ENCODE data around the gene RBM20.

RBM20 gene

DNA sequence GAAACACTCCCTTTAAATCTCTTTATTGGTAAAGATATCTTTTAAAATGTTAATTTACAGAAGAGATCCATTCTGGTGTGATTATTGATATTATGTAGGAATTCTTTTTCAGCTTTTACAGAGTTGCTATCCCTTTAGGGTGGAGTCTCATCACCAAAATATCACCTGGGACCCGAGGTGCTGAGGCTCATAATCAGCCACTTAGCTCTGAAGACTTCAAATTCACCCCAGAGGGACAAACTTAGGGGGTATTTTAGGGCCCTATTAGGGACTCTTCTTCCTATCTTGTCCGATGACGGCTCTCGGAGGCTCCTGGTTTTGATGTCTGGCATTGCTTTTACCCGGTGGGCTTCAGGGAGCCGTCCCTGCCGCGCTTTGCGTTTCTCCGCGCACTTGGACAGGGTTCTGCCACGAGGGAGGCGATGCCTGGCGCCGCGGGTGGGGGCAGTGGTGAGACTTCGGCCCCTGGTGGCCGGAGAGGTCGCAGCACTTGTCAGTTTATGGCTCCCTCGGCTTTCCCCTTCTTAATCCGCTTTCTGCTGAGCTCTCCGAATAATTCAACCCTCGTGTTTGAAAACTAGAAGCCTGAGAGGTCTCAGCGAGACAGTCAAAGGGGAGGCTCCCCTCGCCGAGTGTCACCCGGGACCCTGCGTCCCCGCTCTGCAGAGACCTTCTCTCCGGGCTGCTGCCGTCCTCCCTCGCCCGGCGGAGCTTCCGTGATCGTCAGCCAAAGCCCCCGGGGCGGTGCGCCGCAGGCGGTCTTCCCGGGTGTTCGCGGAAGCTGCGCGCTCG is 27.8 kb downstream of the RBM20 start:
- DNase-seq = peak in 47 of 58 donors; percentile 4 to 68 (median 28)

DNA sequence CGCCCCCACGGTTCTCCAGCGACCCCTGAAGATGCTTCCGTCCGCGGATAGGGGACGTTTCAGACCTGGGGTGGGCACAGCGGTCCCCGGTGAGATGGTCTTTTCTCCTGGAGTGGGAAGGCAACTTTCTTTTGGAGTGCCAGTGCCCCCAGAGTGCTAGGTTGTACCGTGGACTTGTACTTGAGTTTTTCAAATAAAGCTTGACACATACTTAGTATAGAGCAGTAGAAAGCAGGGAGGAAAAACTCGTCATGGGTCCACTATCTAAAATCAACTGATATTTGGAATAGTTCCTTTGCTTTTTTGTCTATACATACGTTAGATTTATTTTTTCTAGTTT is 28.4 kb downstream of the RBM20 start:
- DNase-seq = no peak

DNA sequence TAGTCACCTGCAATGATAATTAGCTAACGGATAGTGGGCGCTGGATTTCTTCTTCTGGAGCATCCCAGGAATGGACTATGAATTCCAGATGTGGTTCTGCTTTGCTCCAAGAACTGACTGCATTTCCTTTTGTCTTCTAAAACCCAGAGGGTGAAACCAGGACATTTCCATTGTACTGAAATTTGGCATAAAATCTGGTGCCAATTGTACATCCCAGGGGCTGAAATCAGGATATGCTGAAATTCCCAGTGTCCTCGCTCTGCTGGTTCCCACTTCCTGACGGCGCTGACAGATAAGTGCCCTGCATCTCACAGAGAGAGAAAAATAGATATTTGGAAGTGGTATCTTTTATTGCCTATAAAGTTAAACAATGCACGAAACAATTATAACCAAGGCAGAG is 31.9 kb downstream of the RBM20 start:
- no peak for DNase-seq

DNA sequence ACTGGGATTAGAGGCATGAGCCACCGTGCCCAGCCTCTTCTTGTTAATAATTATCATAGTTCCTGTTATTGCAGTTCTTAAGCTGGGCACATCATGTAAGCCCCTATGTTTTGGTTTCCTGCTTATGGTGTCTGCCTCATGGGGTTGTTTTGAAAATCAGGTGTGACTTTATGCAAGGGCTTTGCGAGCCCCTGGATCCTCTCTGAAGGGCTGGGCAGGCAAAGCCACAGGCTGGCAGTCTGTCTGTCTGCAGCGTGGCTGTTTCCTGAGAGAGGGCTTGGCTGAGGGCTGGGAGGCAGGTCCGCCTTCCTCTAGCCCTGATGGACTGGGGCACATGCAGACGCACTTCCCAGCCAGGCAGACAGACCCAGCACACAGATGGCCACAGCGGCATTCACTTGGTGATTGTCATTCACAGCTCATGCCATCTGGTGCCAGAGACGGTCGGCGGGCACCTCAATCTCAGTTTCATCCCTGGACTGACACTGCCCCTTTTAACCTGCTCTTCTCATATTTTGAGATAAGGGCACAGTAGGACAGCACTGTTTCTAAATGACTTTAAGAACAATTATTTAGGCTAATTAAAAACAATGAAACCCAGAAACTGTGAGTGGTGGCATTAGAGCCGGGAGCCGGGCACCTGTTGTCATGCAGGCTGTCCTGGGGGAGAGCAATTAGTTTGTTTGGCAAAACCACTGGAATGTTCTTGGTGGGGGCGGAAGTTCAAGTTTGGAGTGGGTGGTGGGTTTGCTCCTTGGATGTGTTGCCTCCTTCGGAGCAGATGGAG is 35.5 kb downstream of the RBM20 start:
- peak in 1 of 58 donors; percentile 1 for DNase-seq

DNA sequence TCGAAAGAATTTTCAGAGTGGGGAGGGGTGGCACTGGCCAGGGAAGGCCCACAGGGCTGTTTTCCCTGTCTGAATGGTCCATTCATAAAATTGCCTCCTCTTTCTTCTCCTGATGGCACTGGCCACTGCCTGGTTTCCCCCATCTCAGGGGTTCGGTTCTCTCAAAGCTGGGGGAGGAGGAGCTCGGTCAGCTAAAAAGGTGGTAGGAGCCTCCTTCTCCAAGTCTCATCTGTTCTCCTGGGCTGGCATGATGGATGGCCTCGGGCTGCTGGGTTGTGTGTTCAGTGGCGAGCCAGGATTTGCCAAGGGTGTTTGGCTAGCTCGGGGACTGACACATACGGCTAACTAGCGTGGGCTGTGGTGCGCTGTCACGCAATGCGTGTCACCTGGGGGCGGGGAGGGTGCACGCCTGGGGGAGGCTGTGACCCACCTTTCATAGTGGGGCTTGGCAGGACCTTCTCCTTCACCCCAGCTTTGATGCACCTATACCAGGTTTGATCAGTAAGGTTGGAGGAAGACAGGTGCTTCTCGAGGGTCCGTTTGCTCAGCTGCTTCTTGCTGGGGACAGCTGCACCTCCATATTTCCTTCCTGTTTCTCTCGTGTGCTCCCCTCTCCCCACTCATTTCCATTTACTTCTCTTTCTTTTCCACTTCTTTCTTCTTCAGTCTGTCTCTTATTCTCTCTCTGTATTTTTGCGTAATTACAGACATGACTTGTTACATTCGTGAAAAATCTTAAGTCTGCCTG is 36.3 kb downstream of the RBM20 start:
- DNase-seq = no peak

DNA sequence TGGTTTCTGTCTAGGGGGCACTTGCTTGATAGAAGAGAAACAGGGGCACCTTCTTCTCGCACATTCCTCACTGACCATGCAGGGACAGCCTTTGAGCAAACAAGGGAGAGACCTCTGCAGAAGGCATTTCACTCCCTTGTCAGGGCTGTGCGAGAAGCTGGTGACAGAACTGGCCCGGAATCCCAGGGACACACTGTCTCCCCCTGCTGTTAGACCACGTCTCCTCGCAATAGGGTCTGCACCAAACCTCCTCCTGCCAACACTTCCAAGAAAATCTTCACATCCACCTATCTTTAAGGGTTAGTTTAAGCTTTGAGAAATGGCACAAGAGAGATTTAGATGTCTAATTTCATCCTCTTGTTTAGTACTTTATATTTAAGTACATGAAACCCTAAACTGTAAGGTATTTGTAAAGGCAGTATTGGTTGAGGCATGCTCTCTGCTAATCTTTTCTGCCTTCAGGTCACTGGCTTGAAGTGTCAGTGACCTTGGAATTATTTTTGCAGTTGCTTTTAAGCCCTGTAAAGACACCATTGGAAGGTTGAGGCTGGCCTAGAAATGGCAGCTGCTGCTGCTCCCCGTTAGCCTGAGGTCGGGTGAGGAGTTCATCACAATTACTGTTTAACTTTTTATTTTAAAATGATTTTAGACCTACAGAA is 37.0 kb downstream of the RBM20 start:
- peak in 9 of 58 donors; percentile 0 to 15 (median 3) for DNase-seq

DNA sequence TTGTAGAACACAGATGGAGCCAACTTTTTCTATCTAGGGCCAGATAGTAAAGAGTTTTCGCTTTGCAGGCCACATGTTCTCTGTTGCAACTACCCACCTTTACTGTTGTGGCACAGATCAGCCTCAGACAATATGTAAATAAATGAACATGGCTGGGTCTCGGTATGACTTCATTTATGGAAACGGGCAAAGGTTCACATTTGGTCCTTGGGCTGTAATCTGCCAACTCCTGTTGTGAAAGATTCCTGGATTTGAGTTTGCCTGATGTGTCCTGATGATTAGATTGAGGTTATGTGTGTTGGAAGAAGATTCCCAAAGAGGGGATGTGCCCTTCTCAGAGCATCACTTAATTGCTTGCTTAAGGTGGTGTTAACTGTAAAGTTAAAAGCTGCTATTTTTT is 38.2 kb downstream of the RBM20 start:
- no peak for DNase-seq

DNA sequence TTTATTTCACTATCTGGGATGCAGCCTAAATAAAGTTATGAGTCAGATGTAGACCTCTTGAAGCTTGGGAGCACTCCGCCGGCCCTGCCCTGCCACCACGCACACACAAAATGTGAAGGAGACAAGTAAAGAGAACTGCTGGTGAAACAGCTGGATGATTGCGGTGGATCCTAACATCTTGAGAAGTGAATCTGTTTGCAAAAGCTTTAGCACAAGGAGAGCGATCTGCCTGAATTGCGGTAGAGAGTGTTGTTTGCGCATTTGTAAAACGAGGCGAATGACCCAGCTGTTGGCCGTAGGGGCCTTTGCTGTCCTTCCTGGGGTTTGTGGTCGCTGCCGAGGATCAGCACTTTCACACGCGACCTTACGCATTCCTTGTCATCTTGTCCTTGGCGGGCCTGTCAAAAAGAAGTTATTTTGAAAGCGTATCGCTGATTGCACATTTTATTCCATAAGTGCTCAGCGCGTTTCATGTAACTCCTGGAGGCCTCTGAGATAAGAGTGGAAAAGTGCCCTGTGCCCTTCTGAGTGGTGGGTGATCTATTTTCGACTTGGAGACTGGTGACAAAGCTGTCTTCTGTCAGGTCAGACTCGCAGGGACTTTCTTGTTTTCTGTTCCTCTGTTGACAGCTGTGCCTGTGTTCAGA is 40.8 kb downstream of the RBM20 start:
- no peak for DNase-seq

DNA sequence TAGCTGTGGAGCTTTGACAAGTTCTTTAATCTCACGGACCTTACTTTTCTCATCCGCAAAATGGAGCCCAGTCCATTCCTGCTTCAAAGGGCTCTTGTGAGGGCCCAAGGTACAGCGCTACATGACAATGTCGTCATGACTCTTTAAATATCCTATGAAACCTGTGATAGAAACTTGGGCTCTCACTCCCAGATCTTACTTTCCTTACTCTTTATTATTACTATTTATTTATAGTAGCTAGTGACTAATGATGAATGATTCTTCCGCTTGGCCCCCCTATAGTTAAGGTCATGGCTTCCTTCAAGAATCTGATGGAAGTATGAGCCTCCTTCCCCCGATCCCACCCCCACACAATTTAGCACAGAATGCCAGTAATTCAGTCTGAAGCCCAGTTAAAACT is 41.9 kb downstream of the RBM20 start:
- DNase-seq = no peak

DNA sequence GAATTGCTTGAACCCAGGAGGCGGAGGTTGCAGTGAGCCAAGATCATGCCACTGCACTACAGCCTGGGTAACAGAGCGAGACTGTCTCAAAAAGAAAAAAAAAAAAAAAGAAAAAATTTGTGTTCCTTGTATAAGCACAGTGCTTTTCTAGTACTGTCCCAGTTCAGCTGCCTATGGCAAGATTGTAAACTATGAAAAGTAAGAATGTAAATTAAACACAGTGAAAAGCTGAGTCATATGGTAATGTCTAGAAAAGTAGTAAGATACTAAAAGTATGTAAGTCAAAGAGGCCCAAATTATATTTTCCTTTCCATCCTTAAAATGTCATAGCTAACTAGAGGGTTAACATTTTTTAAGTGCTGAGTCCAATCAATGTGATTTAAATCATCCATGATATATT is 42.8 kb downstream of the RBM20 start:
- no peak for DNase-seq

DNA sequence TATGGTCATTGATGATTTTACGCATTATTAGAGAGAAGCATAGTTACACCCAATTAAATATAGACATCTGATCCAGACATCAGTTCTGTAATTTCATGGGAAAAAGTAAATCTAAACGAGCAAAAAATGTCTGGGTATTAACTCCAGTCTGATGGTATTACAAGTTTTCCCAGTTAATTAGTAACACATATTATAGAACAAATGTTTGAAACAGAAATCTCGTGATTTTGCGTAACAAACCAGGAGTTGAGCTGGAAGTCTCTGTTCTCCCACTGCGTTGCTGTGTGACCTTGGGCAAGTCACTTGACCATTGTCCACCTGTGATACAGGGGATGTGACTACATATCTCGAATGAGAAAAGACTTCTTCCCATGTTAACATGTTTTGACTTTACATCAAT is 43.3 kb downstream of the RBM20 start:
- DNase-seq = no peak

DNA sequence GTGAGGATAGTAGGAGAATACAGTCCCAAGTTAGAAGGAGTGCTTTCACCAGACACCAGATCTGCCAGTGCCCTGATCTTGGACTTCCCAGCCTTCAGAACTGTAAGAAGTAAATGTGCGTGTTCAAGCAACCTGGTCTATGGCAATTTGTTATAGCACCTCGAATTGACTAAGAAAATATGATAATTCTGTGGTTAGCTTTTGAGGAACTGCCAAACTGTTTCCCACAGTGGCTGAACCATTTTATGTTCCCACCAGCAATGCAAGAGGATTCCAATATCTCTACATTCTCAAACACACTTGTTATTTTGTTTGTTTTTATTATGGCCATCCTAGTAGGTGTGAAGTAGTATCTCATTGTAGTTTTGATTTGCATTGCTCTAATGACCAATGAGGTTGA is 47.0 kb downstream of the RBM20 start:
- DNase-seq = no peak

DNA sequence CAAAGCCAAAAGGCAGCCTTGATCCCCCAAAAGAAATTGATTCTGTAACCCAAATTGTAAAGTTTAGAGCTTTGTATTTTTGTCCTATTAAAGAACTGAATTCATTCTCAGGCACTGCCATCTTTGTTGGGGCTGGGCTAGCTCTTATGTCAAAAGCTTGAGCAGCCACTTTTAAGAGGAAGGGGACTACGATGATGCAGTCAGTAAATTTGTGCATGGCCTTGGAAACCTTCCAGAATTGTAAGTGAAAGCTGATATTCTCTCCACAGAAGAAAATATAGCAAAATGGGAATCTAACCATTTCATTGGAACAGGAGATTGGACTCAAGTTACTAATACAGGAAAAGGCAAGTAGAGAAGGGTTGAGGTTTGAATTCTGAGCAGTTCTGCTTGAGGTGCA is 50.1 kb downstream of the RBM20 start:
- no peak for DNase-seq

DNA sequence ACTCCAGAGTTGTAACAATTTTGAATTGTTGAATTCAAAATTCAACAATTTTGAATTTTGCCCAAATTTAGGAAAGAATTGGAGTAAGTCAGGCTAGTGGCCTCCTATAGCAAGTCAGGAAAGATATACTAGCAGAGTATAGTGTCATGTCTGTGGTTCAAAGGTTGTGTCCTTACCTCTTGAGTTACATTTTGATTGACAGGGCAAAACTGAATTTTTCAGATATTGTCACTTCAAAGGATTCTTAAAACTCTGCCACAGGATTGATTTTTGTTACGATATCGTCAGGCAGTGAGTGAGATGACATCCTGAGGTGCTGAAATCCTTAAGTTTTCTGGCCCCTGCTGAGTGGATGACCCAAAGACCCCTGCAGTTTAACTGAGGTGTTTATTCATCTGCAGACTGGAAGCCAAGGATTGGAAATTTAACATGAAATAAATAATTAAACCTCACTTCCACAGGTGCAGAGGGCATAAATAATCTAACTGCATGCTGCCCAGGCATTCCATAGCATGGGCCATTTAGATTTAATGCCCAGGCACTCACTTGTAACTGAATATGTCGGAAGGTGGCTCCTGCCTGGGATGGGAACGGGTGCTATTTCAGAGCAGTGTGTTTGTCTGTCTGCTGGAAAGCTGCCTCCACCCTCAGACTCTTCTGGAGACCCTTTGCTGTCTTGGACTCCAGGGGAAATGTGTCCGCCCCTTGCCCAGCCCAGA is 50.8 kb downstream of the RBM20 start:
- no peak for DNase-seq

DNA sequence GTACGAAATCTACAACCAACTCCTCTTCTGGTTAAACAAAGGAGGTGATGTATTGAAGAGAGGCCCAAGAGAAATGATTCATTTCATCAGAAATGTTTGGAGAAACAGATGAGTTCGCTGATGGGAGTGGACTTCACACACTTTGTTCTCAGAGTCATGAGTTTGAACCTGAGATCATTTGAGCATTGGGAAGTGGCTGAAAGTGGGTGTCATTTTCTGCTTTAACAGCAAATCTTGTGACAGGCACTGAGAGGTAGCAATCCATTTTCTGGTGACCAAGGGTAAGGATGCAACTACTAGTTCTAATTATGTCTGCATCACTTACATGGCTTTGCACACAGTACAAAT is 51.4 kb downstream of the RBM20 start:
- no peak for DNase-seq

DNA sequence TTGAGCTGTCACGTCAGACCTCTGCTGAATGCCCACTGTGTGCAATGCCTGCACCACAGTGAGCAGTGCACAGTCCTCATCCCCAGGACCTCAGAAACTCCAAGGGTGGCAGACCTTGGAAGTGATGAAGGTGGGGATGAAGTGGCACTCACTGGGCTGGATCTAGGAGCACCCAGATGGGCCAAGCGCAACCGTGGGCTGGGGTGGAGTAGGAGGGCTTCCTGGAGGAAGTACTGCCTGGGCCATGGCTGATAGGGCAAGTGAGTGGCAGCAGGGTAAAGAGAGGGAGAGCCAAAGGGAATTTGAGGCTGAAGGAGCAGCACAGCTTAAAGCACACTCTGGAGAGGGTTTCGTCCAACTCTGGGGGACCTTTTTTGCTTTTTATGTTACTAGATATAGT is 52.3 kb downstream of the RBM20 start:
- no peak for DNase-seq

DNA sequence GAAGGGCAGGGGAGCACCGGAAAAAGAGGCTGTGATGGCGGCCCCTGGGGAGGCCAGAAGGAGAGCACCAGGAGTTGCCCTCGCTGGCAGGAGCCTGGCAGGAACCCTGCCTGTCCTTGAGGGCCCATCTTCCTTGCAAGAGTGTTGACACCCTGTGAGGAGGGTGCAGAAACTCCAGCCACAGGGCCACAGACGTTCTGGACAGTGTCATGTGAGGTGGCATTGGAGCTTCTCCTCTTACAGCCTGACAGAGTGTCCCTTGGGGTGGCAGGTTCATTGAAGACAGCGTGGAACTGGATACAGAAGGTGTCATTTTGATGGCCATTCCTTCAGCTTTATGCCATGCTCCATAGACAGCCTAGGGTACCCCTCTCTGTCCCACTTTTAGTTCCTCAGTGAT is 54.2 kb downstream of the RBM20 start:
- no peak for DNase-seq

DNA sequence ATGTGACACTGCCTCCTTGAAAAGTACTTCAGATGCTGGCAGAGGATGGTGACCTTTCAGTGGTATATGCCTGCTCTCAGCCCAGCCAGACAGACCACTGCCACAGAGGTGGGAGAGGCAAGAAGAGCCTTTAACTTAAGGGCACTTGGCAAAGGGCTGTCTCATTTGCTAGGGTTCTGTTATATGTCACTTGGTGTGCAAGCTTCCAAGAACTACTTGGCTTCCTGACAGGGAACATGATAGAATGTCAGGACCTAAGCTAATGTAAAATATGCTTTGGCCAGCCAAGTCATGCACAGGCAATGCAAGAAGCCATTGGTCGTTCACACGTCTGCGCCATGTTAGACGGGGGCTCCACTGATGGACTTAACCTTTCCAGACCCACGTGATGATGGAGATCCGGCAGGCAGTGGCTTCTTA is 54.7 kb downstream of the RBM20 start:
- DNase-seq = no peak

DNA sequence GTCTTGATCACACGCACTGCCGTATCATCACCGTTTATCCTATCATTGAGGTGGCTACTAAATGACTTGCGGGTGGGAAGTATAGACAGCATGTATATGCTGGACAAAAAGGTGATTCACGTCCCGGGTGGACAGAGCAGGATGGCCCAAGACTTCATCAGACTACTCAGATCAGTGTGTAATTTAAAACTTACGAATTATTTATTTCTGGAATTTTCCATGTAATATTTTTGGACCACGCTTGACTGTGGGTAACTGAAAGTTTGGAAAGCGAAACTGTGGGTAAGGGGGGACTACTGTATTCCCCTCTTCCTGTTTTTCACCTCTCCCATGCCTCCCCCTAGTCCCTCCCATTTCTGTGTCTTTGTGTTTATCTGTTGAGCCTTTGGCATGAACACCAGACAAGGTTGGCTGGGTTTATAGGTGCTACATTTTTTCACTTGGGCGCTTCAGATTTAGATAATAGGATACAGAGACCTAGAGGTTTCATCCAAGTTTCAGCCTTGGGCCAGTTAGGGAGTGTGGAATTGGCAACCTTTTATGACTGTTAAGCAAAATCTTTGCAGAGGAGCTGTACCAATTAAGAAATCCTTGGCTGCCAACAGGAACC is 55.8 kb downstream of the RBM20 start:
- DNase-seq = no peak

DNA sequence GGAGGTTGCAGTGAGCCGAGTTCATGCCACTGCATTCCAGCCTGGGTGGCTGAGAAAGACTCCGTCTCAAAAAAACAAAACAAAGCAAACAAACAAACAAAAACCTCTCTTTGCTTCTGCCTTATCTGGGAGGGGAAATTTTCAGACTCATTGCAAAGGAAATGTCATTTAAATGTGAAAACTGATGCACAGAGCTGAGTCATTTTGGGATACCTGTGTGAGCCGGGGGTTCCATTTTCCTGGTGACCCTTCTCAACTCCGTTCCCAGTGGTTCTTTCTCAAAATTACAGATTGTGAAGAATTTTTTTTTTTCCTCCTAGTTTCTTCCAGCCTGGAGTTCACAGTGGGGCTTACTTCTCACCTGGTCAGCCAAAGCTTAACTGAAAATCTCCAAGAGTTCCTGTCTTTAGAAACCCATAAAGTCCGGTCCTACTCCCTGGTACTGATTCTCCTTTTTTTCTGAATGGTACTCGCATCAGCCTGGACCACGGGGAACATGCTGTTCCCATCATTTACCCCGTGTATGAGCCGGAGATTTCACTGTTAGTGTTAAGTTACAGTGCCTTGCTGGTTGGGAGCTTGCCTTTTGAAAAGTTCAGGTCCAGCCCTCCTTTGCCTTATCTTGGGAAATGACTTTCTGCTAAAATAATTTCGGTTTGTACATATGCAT is 56.9 kb downstream of the RBM20 start:
- no peak for DNase-seq

Data from anterior cingulate cortex (tissue), 58 donors.